ENCODE results near the gene SMPD2. TPM values are rescaled to one million over a fixed set of nuclear protein-coding genes. Genes with fewer than 3 reads are reported as not detected.

The SMPD2 gene
- polyA plus RNA-seq, 1 donor = 13.0 TPM

- Histone ChIP-seq H3K27ac (ENCODE audit: low read length) (no peak overlapping the region), H3K27me3 (ENCODE audit: control insufficient read depth, insufficient read depth, low read length) (no peaks in the 10 kb centered on the region), H3K4me3 (ENCODE audit: low read length) (no peak overlapping the region), H3K4me1 (ENCODE audit: control insufficient read depth, insufficient read depth, low read length) (no peaks in the 10 kb centered on the region), H3K36me3 (ENCODE audit: control insufficient read depth, insufficient read depth, low read length) (no peaks in the 10 kb centered on the region), H3K9me3 (ENCODE audit: control insufficient read depth, low read depth, low read length) (no peaks in the 10 kb centered on the region)
- no CpG with 5 or more reads among the region's 1 CpG for WGBS (ENCODE audit: insufficient coverage, low lambda C conversion rate)
- no peak for DNase-seq
These were observed 19.3 kb upstream of the SMPD2 start for GRCh38 chr6:109421184-109421583.

GRCh38 chr6:109424946-109425345, 15.6 kb upstream of the SMPD2 start:
- H3K9me3 ChIP-seq (ENCODE audit: control insufficient read depth, low read depth, low read length) = no peaks in the 10 kb centered on the region
- H3K4me1 ChIP-seq (ENCODE audit: control insufficient read depth, insufficient read depth, low read length) = no peaks in the 10 kb centered on the region
- DNase-seq = no peak
- H3K36me3 ChIP-seq (ENCODE audit: control insufficient read depth, insufficient read depth, low read length) = no peaks in the 10 kb centered on the region
- no peak overlapping the region for H3K27ac ChIP-seq (ENCODE audit: low read length)
- H3K27me3 ChIP-seq (ENCODE audit: control insufficient read depth, insufficient read depth, low read length) = no peaks in the 10 kb centered on the region
- no peak overlapping the region for H3K4me3 ChIP-seq (ENCODE audit: low read length)
- no CpG with 5 or more reads among the region's 2 CpGs for WGBS (ENCODE audit: insufficient coverage, low lambda C conversion rate)

DNA sequence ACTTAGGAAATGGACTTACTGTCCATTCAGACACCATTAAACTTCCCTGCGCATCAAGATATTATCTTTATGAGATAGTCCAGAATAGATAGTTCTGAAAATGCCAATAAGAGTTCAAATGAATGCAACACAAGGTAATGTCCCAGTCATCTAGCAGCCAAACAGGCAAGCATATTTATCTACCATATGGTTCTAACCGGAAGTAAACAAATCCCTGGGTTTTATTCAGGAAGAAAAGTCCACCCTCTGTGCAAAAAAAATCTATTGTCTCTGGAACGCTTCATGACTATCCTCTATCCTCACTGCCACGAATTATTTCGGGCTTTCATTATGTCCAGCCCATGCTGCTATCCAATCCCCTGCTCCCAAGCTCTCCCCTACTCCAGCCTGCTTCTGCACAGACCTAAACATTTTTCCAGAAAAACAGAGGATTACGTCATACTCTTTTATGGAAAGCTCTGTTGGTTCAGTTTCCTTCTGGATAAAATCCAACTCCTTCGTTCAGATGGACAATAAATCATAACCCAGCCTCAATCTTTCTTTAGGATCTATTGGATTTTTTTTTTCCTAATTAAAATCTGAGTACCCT, 11.5 kb upstream of the SMPD2 start:
- Histone ChIP-seq H3K4me3 (ENCODE audit: low read length) (no peak overlapping the region), H3K27ac (ENCODE audit: low read length) (no peak overlapping the region), H3K36me3 (ENCODE audit: control insufficient read depth, insufficient read depth, low read length) (no peaks in the 10 kb centered on the region), H3K4me1 (ENCODE audit: control insufficient read depth, insufficient read depth, low read length) (no peaks in the 10 kb centered on the region), H3K9me3 (ENCODE audit: control insufficient read depth, low read depth, low read length) (no peaks in the 10 kb centered on the region), H3K27me3 (ENCODE audit: control insufficient read depth, insufficient read depth, low read length) (no peaks in the 10 kb centered on the region)
- 77% methylated on average over 3 of the region's 7 CpGs for WGBS (ENCODE audit: insufficient coverage, low lambda C conversion rate)
- no peak for DNase-seq

DNA sequence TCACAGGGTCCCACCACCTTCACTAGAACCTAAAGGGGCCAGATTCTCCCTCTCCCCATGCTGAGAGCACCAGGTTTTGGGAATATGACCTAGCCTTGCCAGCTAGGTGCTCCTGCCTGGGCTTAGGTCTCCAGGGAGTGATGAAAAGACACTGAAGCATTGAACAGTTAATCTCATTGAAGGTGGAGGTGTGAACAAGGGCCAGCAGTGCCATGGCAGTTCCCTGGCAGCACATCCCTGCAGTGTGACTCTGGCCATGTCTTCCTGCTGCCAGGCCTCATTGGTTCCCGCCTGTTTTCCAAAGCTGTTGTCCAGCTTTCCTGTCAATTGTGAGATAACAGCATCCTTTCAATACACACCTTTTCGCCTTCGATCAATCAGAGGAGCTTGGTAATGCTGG, 11.0 kb upstream of the SMPD2 start:
- no peak for DNase-seq
- H3K36me3 ChIP-seq (ENCODE audit: control insufficient read depth, insufficient read depth, low read length) = no peaks in the 10 kb centered on the region
- WGBS (ENCODE audit: insufficient coverage, low lambda C conversion rate) = no CpG with 5 or more reads among the region's 3 CpGs
- H3K9me3 ChIP-seq (ENCODE audit: control insufficient read depth, low read depth, low read length) = no peaks in the 10 kb centered on the region
- no peak overlapping the region for H3K4me3 ChIP-seq (ENCODE audit: low read length)
- H3K27ac ChIP-seq (ENCODE audit: low read length) = no peak overlapping the region
- H3K4me1 ChIP-seq (ENCODE audit: control insufficient read depth, insufficient read depth, low read length) = no peaks in the 10 kb centered on the region
- H3K27me3 ChIP-seq (ENCODE audit: control insufficient read depth, insufficient read depth, low read length) = no peaks in the 10 kb centered on the region

GRCh38 chr6:109434456-109434855, 6.1 kb upstream of the SMPD2 start:
- no CpG with 5 or more reads among the region's 2 CpGs for WGBS (ENCODE audit: insufficient coverage, low lambda C conversion rate)
- DNase-seq = peak in 1 of 2 donors; percentile 54
- no peaks in the 10 kb centered on the region for H3K9me3 ChIP-seq (ENCODE audit: control insufficient read depth, low read depth, low read length)

DNA sequence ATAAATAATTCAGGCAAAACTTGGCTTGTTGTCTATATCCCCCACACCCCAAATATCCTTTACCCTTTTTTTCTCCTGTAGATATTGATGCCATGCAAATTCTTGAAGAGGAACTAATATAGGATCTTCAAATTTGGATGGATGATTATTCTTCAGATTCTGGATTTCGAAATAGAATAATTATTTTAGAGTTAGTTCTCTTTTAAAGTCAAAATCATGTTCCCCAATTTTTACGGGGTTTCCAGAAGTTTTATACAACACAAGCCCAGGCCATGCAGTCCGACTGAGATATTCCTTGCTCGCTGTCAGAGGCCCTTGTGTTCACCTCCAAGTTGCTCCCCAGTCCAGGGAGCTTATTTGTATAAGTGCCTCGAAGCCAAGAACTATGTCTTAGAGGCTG, 4.5 kb upstream of the SMPD2 start:
- Histone ChIP-seq H3K36me3 (ENCODE audit: control insufficient read depth, insufficient read depth, low read length) (no peaks in the 10 kb centered on the region), H3K27ac (ENCODE audit: low read length) (no peak overlapping the region), H3K4me1 (ENCODE audit: control insufficient read depth, insufficient read depth, low read length) (no peaks in the 10 kb centered on the region), H3K9me3 (ENCODE audit: control insufficient read depth, low read depth, low read length) (no peaks in the 10 kb centered on the region), H3K4me3 (ENCODE audit: low read length) (no peak overlapping the region), H3K27me3 (ENCODE audit: control insufficient read depth, insufficient read depth, low read length) (no peaks in the 10 kb centered on the region)
- no CpG with 5 or more reads among the region's 5 CpGs for WGBS (ENCODE audit: insufficient coverage, low lambda C conversion rate)
- no peak for DNase-seq

More at GRCh38 chr6:109434456-109434855, 6.1 kb upstream of the SMPD2 start:
- Histone ChIP-seq H3K27me3 (ENCODE audit: control insufficient read depth, insufficient read depth, low read length) (no peaks in the 10 kb centered on the region), H3K27ac (ENCODE audit: low read length) (peak overlapping the region; percentile 28), H3K36me3 (ENCODE audit: control insufficient read depth, insufficient read depth, low read length) (no peaks in the 10 kb centered on the region), H3K4me1 (ENCODE audit: control insufficient read depth, insufficient read depth, low read length) (no peaks in the 10 kb centered on the region), H3K4me3 (ENCODE audit: low read length) (no peak overlapping the region)

GRCh38 chr6:109441069-109441816, 719 bp downstream of the SMPD2 start:
- Histone ChIP-seq H3K27ac (ENCODE audit: low read length) (peak overlapping the region; percentile 69), H3K9me3 (ENCODE audit: control insufficient read depth, low read depth, low read length) (no peaks in the 10 kb centered on the region), H3K27me3 (ENCODE audit: control insufficient read depth, insufficient read depth, low read length) (no peaks in the 10 kb centered on the region), H3K36me3 (ENCODE audit: control insufficient read depth, insufficient read depth, low read length) (peaks cover 39% of the 10 kb centered on the region), H3K4me1 (ENCODE audit: control insufficient read depth, insufficient read depth, low read length) (peaks cover 7% of the 10 kb centered on the region), H3K4me3 (ENCODE audit: low read length) (peak overlapping the region; percentile 70)
- peak in 1 of 2 donors; percentile 79 for DNase-seq
- WGBS (ENCODE audit: insufficient coverage, low lambda C conversion rate) = no CpG with 5 or more reads among the region's 31 CpGs

DNA sequence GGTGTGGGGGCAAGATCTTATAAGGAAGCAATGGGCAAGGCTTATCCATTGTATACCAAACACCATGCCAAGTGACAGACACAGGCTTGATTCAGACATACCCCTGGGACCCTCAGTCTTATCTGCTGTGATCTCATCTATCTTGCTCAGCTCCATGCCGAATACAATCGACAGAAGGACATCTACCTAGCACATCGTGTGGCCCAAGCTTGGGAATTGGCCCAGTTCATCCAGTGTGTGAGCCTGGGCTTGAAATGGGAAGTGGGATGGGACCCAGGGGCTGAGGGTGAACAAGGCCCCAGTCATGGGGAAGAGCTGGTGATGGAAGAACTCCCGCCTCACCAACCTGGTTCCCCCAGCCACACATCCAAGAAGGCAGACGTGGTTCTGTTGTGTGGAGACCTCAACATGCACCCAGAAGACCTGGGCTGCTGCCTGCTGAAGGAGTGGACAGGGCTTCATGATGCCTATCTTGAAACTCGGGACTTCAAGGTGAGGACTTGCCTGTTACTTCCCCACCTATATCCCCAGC, 1.9 kb downstream of the SMPD2 start:
- Histone ChIP-seq H3K9me3 (ENCODE audit: control insufficient read depth, low read depth, low read length) (no peaks in the 10 kb centered on the region), H3K36me3 (ENCODE audit: control insufficient read depth, insufficient read depth, low read length) (peaks cover 50% of the 10 kb centered on the region), H3K4me1 (ENCODE audit: control insufficient read depth, insufficient read depth, low read length) (peaks cover 7% of the 10 kb centered on the region), H3K27me3 (ENCODE audit: control insufficient read depth, insufficient read depth, low read length) (no peaks in the 10 kb centered on the region), H3K4me3 (ENCODE audit: low read length) (no peak overlapping the region), H3K27ac (ENCODE audit: low read length) (no peak overlapping the region)
- no CpG with 5 or more reads among the region's 6 CpGs for WGBS (ENCODE audit: insufficient coverage, low lambda C conversion rate)
- DNase-seq = no peak

- no peaks in the 10 kb centered on the region for H3K9me3 ChIP-seq (ENCODE audit: control insufficient read depth, low read depth, low read length)
- WGBS (ENCODE audit: insufficient coverage, low lambda C conversion rate) = no CpG with 5 or more reads among the region's 10 CpGs
- H3K36me3 ChIP-seq (ENCODE audit: control insufficient read depth, insufficient read depth, low read length) = peaks cover 59% of the 10 kb centered on the region
- no peak overlapping the region for H3K27ac ChIP-seq (ENCODE audit: low read length)
- H3K27me3 ChIP-seq (ENCODE audit: control insufficient read depth, insufficient read depth, low read length) = no peaks in the 10 kb centered on the region
- H3K4me1 ChIP-seq (ENCODE audit: control insufficient read depth, insufficient read depth, low read length) = peaks cover 7% of the 10 kb centered on the region
- no peak for DNase-seq
- no peak overlapping the region for H3K4me3 ChIP-seq (ENCODE audit: low read length)
These were observed 3.0 kb downstream of the SMPD2 start for GRCh38 chr6:109443425-109443950.

- peaks cover 78% of the 10 kb centered on the region for H3K36me3 ChIP-seq (ENCODE audit: control insufficient read depth, insufficient read depth, low read length)
- DNase-seq = no peak
These were observed 4.9 kb downstream of the SMPD2 start for GRCh38 chr6:109445382-109445781.

More at GRCh38 chr6:109445382-109445781, 4.9 kb downstream of the SMPD2 start:
- H3K4me3 ChIP-seq (ENCODE audit: low read length) = no peak overlapping the region
- H3K4me1 ChIP-seq (ENCODE audit: control insufficient read depth, insufficient read depth, low read length) = peaks cover 7% of the 10 kb centered on the region
- no peaks in the 10 kb centered on the region for H3K9me3 ChIP-seq (ENCODE audit: control insufficient read depth, low read depth, low read length)
- H3K27me3 ChIP-seq (ENCODE audit: control insufficient read depth, insufficient read depth, low read length) = no peaks in the 10 kb centered on the region
- no peak overlapping the region for H3K27ac ChIP-seq (ENCODE audit: low read length)
- 80% methylated on average over 1 of the region's 9 CpGs for WGBS (ENCODE audit: insufficient coverage, low lambda C conversion rate)

All from large intestine (tissue), 3 donors.